ENCODE measurements around the gene DNASE2.
A peak's percentile ranks its signal among the peaks of the same experiment; 100 is the strongest.

DNASE2 gene

GRCh38 chr19:12884926-12885748 lies 3.9 kb upstream of the DNASE2 start:
- H3K36me3 ChIP-seq (ENCODE audit: control insufficient read depth, insufficient read depth, low read length), result no peaks in the 10 kb centered on the region
- no peak overlapping the region for H3K9ac ChIP-seq (ENCODE audit: low read length)
- H3K27me3 ChIP-seq (ENCODE audit: control insufficient read depth, insufficient read depth, low read length), result peaks cover 28% of the 10 kb centered on the region
- H3K4me1 ChIP-seq (ENCODE audit: control insufficient read depth, insufficient read depth, low read length), result peaks cover 16% of the 10 kb centered on the region
- no peak overlapping the region for H3K4me3 ChIP-seq (ENCODE audit: low read length)
- peaks cover 4% of the 10 kb centered on the region for H3K9me3 ChIP-seq (ENCODE audit: control insufficient read depth, low read length)

- H3K4me3 ChIP-seq (ENCODE audit: low read length), result no peak overlapping the region
- H3K9me3 ChIP-seq (ENCODE audit: control insufficient read depth, low read length), result peaks cover 4% of the 10 kb centered on the region
- peaks cover 28% of the 10 kb centered on the region for H3K27me3 ChIP-seq (ENCODE audit: control insufficient read depth, insufficient read depth, low read length)
- no peaks in the 10 kb centered on the region for H3K36me3 ChIP-seq (ENCODE audit: control insufficient read depth, insufficient read depth, low read length)
- no peak overlapping the region for H3K9ac ChIP-seq (ENCODE audit: low read length)
- peaks cover 18% of the 10 kb centered on the region for H3K4me1 ChIP-seq (ENCODE audit: control insufficient read depth, insufficient read depth, low read length)
These were observed 3.3 kb upstream of the DNASE2 start for GRCh38 chr19:12884627-12884925.

GRCh38 chr19:12884202-12884601 lies 3.0 kb upstream of the DNASE2 start:
- peaks cover 28% of the 10 kb centered on the region for H3K27me3 ChIP-seq (ENCODE audit: control insufficient read depth, insufficient read depth, low read length)

GRCh38 chr19:12882589-12882988 lies 1.3 kb upstream of the DNASE2 start:
- H3K27me3 ChIP-seq (ENCODE audit: control insufficient read depth, insufficient read depth, low read length), result peaks cover 28% of the 10 kb centered on the region

More at GRCh38 chr19:12884202-12884601, 3.0 kb upstream of the DNASE2 start:
- Histone ChIP-seq H3K9ac (ENCODE audit: low read length) (no peak overlapping the region), H3K4me3 (ENCODE audit: low read length) (no peak overlapping the region), H3K9me3 (ENCODE audit: control insufficient read depth, low read length) (peaks cover 4% of the 10 kb centered on the region), H3K4me1 (ENCODE audit: control insufficient read depth, insufficient read depth, low read length) (peaks cover 18% of the 10 kb centered on the region), H3K36me3 (ENCODE audit: control insufficient read depth, insufficient read depth, low read length) (no peaks in the 10 kb centered on the region)

GRCh38 chr19:12880551-12881171 lies 588 bp downstream of the DNASE2 start:
- peaks cover 15% of the 10 kb centered on the region for H3K27me3 ChIP-seq (ENCODE audit: control insufficient read depth, insufficient read depth, low read length)
- H3K9me3 ChIP-seq (ENCODE audit: control insufficient read depth, low read length), result peaks cover 4% of the 10 kb centered on the region
- H3K4me3 ChIP-seq (ENCODE audit: low read length), result peak overlapping the region; percentile 44
- H3K36me3 ChIP-seq (ENCODE audit: control insufficient read depth, insufficient read depth, low read length), result no peaks in the 10 kb centered on the region
- peaks cover 18% of the 10 kb centered on the region for H3K4me1 ChIP-seq (ENCODE audit: control insufficient read depth, insufficient read depth, low read length)
- peak overlapping the region; percentile 79 for H3K9ac ChIP-seq (ENCODE audit: low read length)

More at GRCh38 chr19:12882589-12882988, 1.3 kb upstream of the DNASE2 start:
- Histone ChIP-seq H3K9me3 (ENCODE audit: control insufficient read depth, low read length) (peaks cover 4% of the 10 kb centered on the region), H3K4me1 (ENCODE audit: control insufficient read depth, insufficient read depth, low read length) (peaks cover 18% of the 10 kb centered on the region), H3K9ac (ENCODE audit: low read length) (no peak overlapping the region), H3K4me3 (ENCODE audit: low read length) (no peak overlapping the region), H3K36me3 (ENCODE audit: control insufficient read depth, insufficient read depth, low read length) (no peaks in the 10 kb centered on the region)

- Histone ChIP-seq H3K4me1 (ENCODE audit: control insufficient read depth, insufficient read depth, low read length) (peaks cover 10% of the 10 kb centered on the region), H3K4me3 (ENCODE audit: low read length) (no peak overlapping the region), H3K27me3 (ENCODE audit: control insufficient read depth, insufficient read depth, low read length) (no peaks in the 10 kb centered on the region), H3K36me3 (ENCODE audit: control insufficient read depth, insufficient read depth, low read length) (no peaks in the 10 kb centered on the region), H3K9ac (ENCODE audit: low read length) (no peak overlapping the region), H3K9me3 (ENCODE audit: control insufficient read depth, low read length) (no peaks in the 10 kb centered on the region)
These were observed 6.2 kb downstream of the DNASE2 start for GRCh38 chr19:12875086-12875485.

- Histone ChIP-seq H3K36me3 (ENCODE audit: control insufficient read depth, insufficient read depth, low read length) (no peaks in the 10 kb centered on the region), H3K4me1 (ENCODE audit: control insufficient read depth, insufficient read depth, low read length) (peaks cover 9% of the 10 kb centered on the region), H3K9me3 (ENCODE audit: control insufficient read depth, low read length) (no peaks in the 10 kb centered on the region), H3K4me3 (ENCODE audit: low read length) (peak overlapping the region; percentile 9), H3K9ac (ENCODE audit: low read length) (no peak overlapping the region), H3K27me3 (ENCODE audit: control insufficient read depth, insufficient read depth, low read length) (no peaks in the 10 kb centered on the region)
These were observed 7.1 kb downstream of the DNASE2 start for GRCh38 chr19:12873891-12874745.

- H3K9me3 ChIP-seq (ENCODE audit: control insufficient read depth, low read length), result no peaks in the 10 kb centered on the region
- H3K9ac ChIP-seq (ENCODE audit: low read length), result peak overlapping the region; percentile 17
- peaks cover 9% of the 10 kb centered on the region for H3K4me1 ChIP-seq (ENCODE audit: control insufficient read depth, insufficient read depth, low read length)
- H3K27me3 ChIP-seq (ENCODE audit: control insufficient read depth, insufficient read depth, low read length), result no peaks in the 10 kb centered on the region
- peak overlapping the region; percentile 9 for H3K4me3 ChIP-seq (ENCODE audit: low read length)
- no peaks in the 10 kb centered on the region for H3K36me3 ChIP-seq (ENCODE audit: control insufficient read depth, insufficient read depth, low read length)
These were observed 8.0 kb downstream of the DNASE2 start for GRCh38 chr19:12872941-12873890.

- H3K9ac ChIP-seq (ENCODE audit: low read length), result no peak overlapping the region
- H3K4me3 ChIP-seq (ENCODE audit: low read length), result no peak overlapping the region
- peaks cover 16% of the 10 kb centered on the region for H3K4me1 ChIP-seq (ENCODE audit: control insufficient read depth, insufficient read depth, low read length)
- no peaks in the 10 kb centered on the region for H3K36me3 ChIP-seq (ENCODE audit: control insufficient read depth, insufficient read depth, low read length)
- no peaks in the 10 kb centered on the region for H3K9me3 ChIP-seq (ENCODE audit: control insufficient read depth, low read length)
- no peaks in the 10 kb centered on the region for H3K27me3 ChIP-seq (ENCODE audit: control insufficient read depth, insufficient read depth, low read length)
These were observed 9.0 kb downstream of the DNASE2 start for GRCh38 chr19:12872255-12872654.

DNA sequence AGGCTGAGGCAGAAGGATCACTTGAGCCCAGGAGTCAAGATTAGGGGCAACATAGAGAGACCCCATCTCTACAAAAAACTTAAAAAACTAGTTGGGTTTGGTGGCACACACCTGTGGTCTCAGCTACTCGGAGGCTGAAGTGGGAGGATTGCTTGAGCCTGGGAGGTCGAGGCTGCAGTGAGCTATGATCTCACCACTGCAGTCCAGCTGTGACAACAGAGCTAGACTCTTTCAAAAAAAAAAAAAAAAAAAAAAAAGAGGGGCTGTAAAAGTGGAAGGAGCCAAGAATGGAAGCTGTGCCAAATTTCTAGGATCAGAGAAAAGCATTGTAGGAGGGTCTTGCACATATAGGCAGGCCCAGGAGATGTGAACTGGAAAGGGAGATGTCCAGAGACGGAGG lies 9.6 kb downstream of the DNASE2 start:
- Histone ChIP-seq H3K27me3 (ENCODE audit: control insufficient read depth, insufficient read depth, low read length) (no peaks in the 10 kb centered on the region), H3K4me1 (ENCODE audit: control insufficient read depth, insufficient read depth, low read length) (peaks cover 19% of the 10 kb centered on the region), H3K4me3 (ENCODE audit: low read length) (no peak overlapping the region), H3K9me3 (ENCODE audit: control insufficient read depth, low read length) (no peaks in the 10 kb centered on the region), H3K36me3 (ENCODE audit: control insufficient read depth, insufficient read depth, low read length) (no peaks in the 10 kb centered on the region), H3K9ac (ENCODE audit: low read length) (no peak overlapping the region)

- Histone ChIP-seq H3K27me3 (ENCODE audit: control insufficient read depth, insufficient read depth, low read length) (no peaks in the 10 kb centered on the region), H3K36me3 (ENCODE audit: control insufficient read depth, insufficient read depth, low read length) (no peaks in the 10 kb centered on the region), H3K9me3 (ENCODE audit: control insufficient read depth, low read length) (no peaks in the 10 kb centered on the region), H3K4me3 (ENCODE audit: low read length) (no peak overlapping the region), H3K9ac (ENCODE audit: low read length) (no peak overlapping the region), H3K4me1 (ENCODE audit: control insufficient read depth, insufficient read depth, low read length) (peaks cover 18% of the 10 kb centered on the region)
These were observed 12.6 kb downstream of the DNASE2 start for GRCh38 chr19:12868540-12869112.
